Pancreas (tissue), 10 donors: ENCODE data around the gene SAMD15. TPM values are rescaled to one million over a fixed set of nuclear protein-coding genes. Genes with fewer than 3 reads are reported as not detected.

Source experiments
- ATAC-seq, 4 donors: fragments of 200-7000 bp; cut with Tn5 transposase; one replicate each; pipeline versions ENCODE4 v1.8.0 to v1.9.1; 2020; ENCODE audit warnings: mild to moderate bottlenecking in 4 of 4, moderate library complexity in 4 of 4
- DNase-seq, 6 donors: peaks; one replicate each; pipeline ENCODE4 v3.0.0-alpha.2; 2020
- FAIRE-seq: peaks from 2 replicates; lab custom pipeline; 2012; peaks lifted over from hg19 to GRCh38; lab: Jason Lieb, UNC
- H3K27ac ChIP-seq, 4 donors: fragments of 200-600 bp; sonication (generic); 1 replicate in 3 of 4; 2 replicates in 1 of 4; pipeline versions ENCODE4 v1.5.0 to v1.8.0; 2020
- H3K27me3 ChIP-seq, 4 donors: fragments of 200-600 bp; one replicate each; pipeline ENCODE4 v1.8.0; 2021
- H3K36me3 ChIP-seq, 3 donors: fragments of 200-600 bp; sonication (generic) in 1 of 3; one replicate each; pipeline versions ENCODE4 v1.5.0 to v1.8.0; 2020 to 2021
- H3K4me1 ChIP-seq, 3 donors: fragments of 200-600 bp; one replicate each; pipeline ENCODE4 v1.8.0; 2021
- H3K4me3 ChIP-seq, 4 donors: fragments of 200-600 bp; sonication (generic) in 2 of 4; one replicate each; pipeline versions ENCODE4 v1.5.0 to v1.8.0; 2020 to 2021
- H3K9me3 ChIP-seq, 4 donors: fragments of 200-600 bp; one replicate each; pipeline ENCODE4 v1.8.0; 2021
- CTCF ChIP-seq, 4 donors: fragments of 200-600 bp; sonication (generic) in 3 of 4; IDR thresholded peaks; one replicate each; pipeline versions ENCODE4 v1.5.0 to v1.8.0; 2021; ENCODE audit warnings: antibody characterized with exemption in 4 of 4
- WGBS, 2 donors: extraction: QIAGEN DNeasy Blood & Tissue Kit; methylation state at CpG; one replicate each; pipeline ENCODE4 v1.1.7; 2013; 5-methylcytosine and 5-hydroxymethylcytosine counted together
- intact Hi-C, 3 donors: fragments of 100-400 bp; cut with DNase I; formaldehyde crosslinking; loops; one replicate each; pipeline versions ENCODE4 v1.11.1 to v1.14.2; 2022
- polyA plus RNA-seq, 2 donors: library from polyadenylated mRNA; stranded (reverse); fragments of 200-250 nt; gene quantifications; one replicate each; pipeline ENCODE4 v1.2.3, GENCODE V29; 2013
- total RNA-seq, 6 donors: library from RNA; stranded (reverse); fragmentation: NEBNext Ultra II Directional in 4 of 6; extraction: Animal tissue kit (Norgen Biotek cat#: 25700) in 4 of 6; gene quantifications; one replicate each; pipeline versions ENCODE4 v1.2.1 to v1.2.4, GENCODE V29; 2021 to 2023
- donor health status: healthy with polysubstance abuse.
- donor health status: DM: no; HTN: no; CAD: no; lungs with moderate emphysema.
- donor health status: DM: no; HTN: no; CAD: no.
- donor health status: control.
- donor health status: control.
- donor health status: Bipolar disorder and iron deficiency.
- donor health status: DM: yes; HTN: yes; CAD: no.
- donor health status: DM: no; HTN: no; CAD: no.
- donor health status: DM: no; HTN: no; CAD: no.
- donor health status: DM: yes; HTN: yes; CAD: no.

The SAMD15 gene
- total and polyA plus RNA-seq, 8 donors = 0.28 to 1.5 (median 0.92) TPM

GRCh38 chr14:77423423-77423822 lies 46.2 kb downstream of the SAMD15 start, which contains the start of gene NOXRED1:
Gene NOXRED1, minus strand, starts transcription at chr14:77423523. Its CDS starts 634 bp downstream, at chr14:77422889.
- ATAC-seq = no peak
- intact Hi-C loops = no loop called here
- no peak within 1 kb of the TSS for H3K4me3 ChIP-seq
- TF ChIP-seq CTCF (IDR thresholded peaks at IDR 0.05) = no peak
- no peaks in the 10 kb centered on the region for H3K27me3 ChIP-seq
- no peak for FAIRE-seq
- H3K9me3 ChIP-seq = no peaks in the 10 kb centered on the region
- no peak for DNase-seq
- no peak within 1 kb of the TSS for H3K27ac ChIP-seq
- WGBS, 2 donors = 85 to 98% methylated on average over 1 of the region's 1 CpG
- H3K4me1 ChIP-seq = no peaks in the 10 kb centered on the region
- H3K36me3 ChIP-seq = peaks cover 0 to 48% (median 25%) of the 10 kb centered on the region in 3 donors

- TF ChIP-seq CTCF (IDR thresholded peaks at IDR 0.05) = no peak
- Histone ChIP-seq H3K4me3 (no peak overlapping the region), H3K27me3 (no peaks in the 10 kb centered on the region), H3K9me3 (no peaks in the 10 kb centered on the region), H3K4me1 (no peaks in the 10 kb centered on the region), H3K27ac (no peak overlapping the region), H3K36me3 (peaks cover 0 to 63% (median 32%) of the 10 kb centered on the region in 3 donors)
- WGBS, 2 donors = 92 to 94% methylated on average over 3 of the region's 3 CpGs
- intact Hi-C loops = no loop called here
- no peak for DNase-seq
- no peak for ATAC-seq
- FAIRE-seq = no peak
These were observed 47.7 kb downstream of the SAMD15 start for GRCh38 chr14:77424862-77425261.

- ATAC-seq (no peak), FAIRE-seq (no peak), DNase-seq (no peak)
- H3K4me3 ChIP-seq = no peak overlapping the region
- H3K36me3 ChIP-seq = peaks cover 0 to 66% (median 32%) of the 10 kb centered on the region in 3 donors
- no peaks in the 10 kb centered on the region for H3K9me3 ChIP-seq
- H3K4me1 ChIP-seq = no peaks in the 10 kb centered on the region
- H3K27ac ChIP-seq = no peak overlapping the region
- H3K27me3 ChIP-seq = no peaks in the 10 kb centered on the region
- TF ChIP-seq CTCF (IDR thresholded peaks at IDR 0.05) = no peak
- 96 to 98% methylated on average over 3 of the region's 3 CpGs for WGBS, 2 donors
- intact Hi-C loops = no loop called here
These were observed 49.2 kb downstream of the SAMD15 start for GRCh38 chr14:77426396-77426795.

GRCh38 chr14:77436042-77436441 lies 58.9 kb downstream of the SAMD15 start:
- Histone ChIP-seq H3K36me3 (peaks cover 0 to 45% (median 8%) of the 10 kb centered on the region in 3 donors), H3K27ac (no peak overlapping the region), H3K4me1 (no peaks in the 10 kb centered on the region), H3K27me3 (no peaks in the 10 kb centered on the region), H3K9me3 (no peaks in the 10 kb centered on the region), H3K4me3 (no peak overlapping the region)
- FAIRE-seq = no peak
- no peak for DNase-seq
- intact Hi-C loops = no loop called here
- no peak for TF ChIP-seq CTCF (IDR thresholded peaks at IDR 0.05)
- WGBS, 2 donors = 95 to 98% methylated on average over 3 of the region's 3 CpGs
- no peak for ATAC-seq

GRCh38 chr14:77438596-77438995 lies 61.4 kb downstream of the SAMD15 start:
- Histone ChIP-seq H3K27me3 (no peaks in the 10 kb centered on the region), H3K27ac (no peak overlapping the region), H3K9me3 (no peaks in the 10 kb centered on the region), H3K4me1 (no peaks in the 10 kb centered on the region), H3K36me3 (peaks cover 0 to 53% (median 22%) of the 10 kb centered on the region in 3 donors), H3K4me3 (no peak overlapping the region)
- intact Hi-C loops = no loop called here
- TF ChIP-seq CTCF (IDR thresholded peaks at IDR 0.05) = no peak
- ATAC-seq (no peak), DNase-seq (no peak), FAIRE-seq (no peak)
- WGBS, 2 donors = 98 to 100% methylated on average over 1 of the region's 1 CpG
